HG02981 (cell line): ENCODE measurements around the gene YTHDF1.
"Not testable (repeated sequence)": the region's sequence is repeated elsewhere in the genome, so short reads cannot be mapped to it uniquely, and the experiment has no call there.

Source experiments
- ATAC-seq: cut with Tn5 transposase; IDR thresholded peaks from one replicate; pipeline ENCODE4 v1.9.1; 2021; ENCODE audit warnings: mild to moderate bottlenecking, moderate library complexity; ENCODE audit not compliant: unreplicated experiment

YTHDF1 gene

DNA sequence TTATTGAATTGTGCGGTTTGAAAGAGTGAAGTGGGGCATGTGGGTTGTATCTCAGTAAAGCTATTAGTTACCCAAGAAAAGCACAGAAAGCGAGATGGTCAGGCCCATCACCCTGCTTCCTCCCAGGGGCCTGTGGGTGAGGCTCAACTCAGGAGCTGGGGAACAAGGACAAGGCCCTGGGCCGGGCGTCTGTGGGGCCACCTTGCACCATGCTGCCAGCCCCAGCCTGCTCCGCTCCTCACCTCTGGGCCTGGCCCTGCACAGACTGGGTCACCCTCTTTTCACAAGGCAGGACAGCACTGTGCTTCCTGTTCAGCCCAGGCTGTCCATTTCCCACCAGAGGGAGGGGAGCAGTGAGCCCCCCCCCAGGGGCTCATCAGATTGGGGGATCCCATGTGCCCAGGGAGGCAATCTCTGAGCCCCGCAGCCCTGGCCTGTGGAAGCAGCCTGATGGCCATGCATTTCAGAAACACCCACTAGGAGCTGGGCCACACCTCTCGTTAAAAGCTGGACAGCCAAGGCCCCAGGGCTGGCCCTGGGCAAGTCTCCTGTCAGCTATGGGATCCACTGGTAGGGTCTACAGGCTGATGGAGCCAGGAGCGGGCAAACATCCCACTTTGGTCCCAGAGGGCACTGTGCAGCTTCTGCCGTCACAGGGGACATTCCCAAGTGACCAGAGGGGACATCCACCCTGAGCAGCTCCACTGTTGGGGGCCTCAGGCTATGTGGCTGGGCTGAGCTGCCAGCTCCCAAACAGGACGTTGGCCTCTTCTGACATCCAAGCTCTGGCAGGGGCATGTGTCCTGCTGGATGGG, 55.9 kb downstream of the YTHDF1 start:
- ATAC-seq: no peak

DNA sequence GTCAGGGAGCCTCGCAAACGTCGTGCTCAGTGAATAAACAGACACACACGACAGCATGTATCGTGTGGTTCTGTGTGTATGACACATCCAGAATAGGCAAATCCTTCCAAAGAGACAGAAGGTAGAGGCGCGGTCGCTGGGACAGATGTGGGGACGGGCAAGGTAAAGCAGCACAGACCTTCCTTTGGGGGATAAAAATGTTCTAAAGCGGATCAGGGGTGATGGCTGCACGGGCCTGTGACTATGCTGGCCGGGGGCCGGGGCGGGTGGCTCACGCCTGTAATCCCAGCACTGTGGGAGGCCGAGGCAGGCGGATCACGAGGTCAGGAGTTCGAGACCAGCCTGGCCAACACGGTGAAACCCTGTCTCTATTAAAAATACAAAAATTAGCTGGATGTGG, 56.7 kb downstream of the YTHDF1 start:
- ATAC-seq: not testable (repeated sequence)

DNA sequence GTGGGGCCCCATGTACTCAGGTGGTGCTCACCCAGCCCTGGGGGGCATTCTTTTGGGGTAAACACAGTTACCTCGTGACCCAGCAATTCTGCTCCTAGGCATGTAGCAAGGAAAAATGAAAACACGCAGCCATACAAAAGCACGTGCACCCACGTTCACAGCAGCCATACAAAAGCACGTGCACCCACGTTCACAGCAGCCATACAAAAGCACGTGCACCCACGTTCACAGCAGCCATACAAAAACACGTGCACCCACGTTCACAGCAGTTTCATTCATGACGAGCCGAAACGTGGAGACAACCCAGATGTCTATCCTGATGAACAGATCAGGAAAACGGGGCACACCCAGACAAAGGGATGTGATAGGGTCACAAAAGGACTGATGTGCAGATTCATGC, 57.1 kb downstream of the YTHDF1 start:
- ATAC-seq: no peak

DNA sequence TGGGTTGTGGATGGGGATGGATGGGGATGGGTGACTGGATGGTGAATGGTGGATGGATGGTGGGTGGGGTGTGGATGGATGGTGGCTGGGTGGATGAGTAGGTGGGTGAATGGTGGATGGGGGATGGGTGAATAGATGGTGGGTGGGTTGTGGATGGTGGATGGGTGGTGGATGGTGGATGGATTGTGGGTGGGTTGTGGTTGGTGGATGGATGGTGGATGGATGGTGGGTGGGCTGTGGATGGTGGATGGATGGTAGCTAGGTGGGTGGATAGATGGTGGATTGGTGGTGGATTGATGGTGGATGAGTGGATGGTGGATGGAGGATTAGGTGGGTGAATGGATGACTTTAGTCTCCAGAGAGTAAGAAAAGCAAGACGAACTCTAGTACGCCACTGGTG, 57.6 kb downstream of the YTHDF1 start:
- ATAC-seq: no peak

DNA sequence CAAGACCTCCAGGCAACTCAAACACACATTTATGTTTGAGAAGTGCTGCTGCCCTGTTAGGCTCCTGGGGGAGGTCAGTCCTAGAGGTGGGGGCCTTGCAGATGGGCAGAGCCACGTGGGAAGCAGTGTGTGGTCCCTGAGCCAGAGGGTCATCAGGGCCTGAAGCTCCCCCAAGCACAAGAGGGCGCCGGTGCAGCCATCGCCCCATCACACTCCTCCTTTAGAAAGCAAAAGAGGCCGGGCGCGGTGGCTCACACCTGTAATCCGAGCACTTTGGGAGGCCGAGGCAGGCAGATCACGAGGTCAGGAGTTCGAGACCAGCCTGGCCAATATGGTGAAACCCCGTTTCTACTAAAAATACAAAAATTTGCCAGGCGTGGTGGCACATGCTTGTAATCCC, 58.5 kb downstream of the YTHDF1 start:
- ATAC-seq: not testable (repeated sequence)

DNA sequence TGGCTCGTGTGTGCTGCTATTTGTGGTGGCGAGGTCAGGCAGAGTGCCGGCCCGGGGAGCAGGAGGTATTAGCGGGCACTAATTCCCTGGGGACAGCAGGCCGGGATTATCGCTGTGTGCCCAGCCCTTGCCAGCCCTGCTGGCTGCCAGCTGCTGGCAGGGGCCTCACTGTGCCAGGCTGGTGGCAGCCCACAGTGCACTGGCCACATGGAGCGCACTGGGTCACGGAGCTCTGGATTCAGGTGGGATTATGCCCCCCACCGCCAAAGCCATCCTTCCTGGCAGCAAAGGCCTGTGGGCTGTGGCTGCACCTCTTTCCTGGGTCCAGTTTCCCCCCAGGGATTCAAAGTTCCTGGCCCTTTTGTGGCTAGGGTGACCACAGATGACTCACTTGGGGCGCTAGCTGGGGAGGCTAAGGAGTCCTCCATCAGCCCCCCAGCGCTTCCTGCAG, 59.7 kb downstream of the YTHDF1 start:
- ATAC-seq: no peak

DNA sequence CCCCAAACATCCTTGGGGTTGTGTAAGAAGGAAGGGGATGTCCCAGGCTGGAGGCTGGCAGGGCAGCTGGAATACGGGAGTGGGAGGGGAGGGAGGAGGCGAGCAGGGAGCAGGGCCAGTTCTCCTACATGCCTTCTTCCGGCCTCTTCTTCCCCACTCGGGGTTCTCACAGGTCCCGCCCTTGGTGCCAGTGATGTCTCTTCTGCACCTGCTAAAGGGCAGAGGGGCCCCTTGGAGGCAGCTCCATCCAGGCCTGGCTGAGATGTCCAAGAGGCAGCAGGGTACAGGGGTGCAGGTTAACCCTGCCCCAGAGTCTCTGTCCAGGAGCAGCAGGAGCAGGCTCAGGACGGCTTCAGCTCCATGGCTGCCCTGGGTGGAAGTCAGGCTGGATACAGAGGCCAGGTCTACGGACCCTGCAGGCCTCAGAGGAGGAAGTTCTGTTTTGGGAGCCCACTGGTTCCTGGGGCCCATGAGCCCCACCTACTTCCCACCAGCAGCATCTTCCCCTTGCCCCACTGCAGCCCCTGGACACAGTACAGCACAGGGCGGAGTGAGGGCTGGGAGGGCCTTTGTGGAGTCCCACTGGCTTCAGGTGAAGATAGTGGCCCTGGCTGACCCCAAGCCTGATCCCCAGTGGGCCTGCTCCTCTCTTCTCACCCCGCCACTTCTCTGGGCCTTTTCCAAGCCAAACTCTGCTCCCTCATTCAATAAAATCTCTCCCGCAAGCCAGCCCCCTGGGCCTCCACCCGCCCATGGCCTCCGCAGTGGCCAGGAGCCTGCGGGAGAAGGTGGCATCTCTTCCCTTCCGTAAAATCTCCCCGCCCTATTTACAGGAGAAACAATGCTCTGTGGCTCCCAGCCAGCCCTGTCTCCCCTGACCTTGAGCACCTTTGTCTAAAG, 60.4 kb downstream of the YTHDF1 start:
- no peak for ATAC-seq

DNA sequence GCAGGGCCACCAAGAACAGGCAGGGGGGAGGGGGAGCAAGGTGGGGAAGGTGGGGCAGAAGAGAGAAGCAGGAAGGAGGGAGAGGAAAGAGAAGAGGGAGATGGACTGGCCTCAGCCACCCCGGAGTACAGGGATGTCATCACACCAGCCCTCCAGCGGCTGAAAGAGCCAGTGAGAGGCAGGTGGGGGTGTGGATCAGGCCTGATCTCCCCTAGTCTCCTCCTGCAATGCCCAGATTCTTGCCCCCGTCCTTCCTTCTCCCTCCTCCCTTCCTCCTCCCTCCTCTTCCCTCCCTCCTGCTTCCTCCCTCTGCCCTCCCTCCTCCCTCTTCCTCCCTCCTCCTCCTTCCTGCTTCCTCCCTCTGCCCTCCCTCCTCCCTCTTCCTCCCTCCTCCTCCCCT, 61.5 kb downstream of the YTHDF1 start:
- no peak for ATAC-seq

DNA sequence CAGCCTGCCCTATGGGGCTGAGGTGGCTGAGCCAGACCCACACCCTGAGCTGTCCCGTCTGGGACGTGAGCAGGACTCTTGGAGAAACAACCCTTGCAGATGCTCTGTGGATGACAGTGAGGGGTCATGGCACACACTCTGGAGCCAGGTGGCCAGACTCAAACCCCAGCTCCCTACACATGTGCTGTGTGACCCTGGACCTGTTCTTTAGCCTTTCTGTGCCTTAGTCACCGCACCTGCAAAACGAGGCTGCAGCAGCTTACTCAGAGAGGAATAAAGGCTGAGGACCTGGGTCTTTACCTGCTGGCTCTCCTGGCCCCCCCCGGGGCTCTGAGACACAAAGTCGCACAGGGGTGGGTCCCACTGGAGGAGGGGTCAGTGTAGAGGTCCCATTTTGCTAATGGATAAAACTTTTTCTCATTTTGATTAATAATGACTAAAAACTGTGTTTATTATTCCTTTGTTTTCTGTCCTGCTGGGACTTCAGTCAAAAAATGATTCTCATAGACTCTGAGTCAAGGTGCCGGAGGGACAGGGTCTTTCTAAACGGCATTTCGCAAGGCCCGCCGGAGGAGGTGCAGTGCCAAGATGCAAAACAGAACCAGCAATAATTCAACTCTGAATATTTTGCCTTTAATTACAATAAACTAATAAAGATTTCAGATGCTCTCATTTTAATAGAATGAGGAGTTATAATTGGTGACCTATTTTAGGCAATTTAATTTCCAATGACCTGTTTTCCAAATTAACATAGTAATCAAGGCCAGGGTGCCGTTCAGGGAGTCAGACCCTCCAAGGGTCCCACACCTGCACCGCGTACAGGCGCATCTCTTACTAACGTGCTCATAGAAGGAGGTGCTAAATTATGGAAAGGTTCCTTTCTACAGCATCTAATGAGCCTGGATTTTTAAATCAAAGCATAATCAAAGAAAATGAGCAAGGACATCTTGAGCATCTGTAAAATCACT, 62.4 kb downstream of the YTHDF1 start:
- ATAC-seq: no peak

DNA sequence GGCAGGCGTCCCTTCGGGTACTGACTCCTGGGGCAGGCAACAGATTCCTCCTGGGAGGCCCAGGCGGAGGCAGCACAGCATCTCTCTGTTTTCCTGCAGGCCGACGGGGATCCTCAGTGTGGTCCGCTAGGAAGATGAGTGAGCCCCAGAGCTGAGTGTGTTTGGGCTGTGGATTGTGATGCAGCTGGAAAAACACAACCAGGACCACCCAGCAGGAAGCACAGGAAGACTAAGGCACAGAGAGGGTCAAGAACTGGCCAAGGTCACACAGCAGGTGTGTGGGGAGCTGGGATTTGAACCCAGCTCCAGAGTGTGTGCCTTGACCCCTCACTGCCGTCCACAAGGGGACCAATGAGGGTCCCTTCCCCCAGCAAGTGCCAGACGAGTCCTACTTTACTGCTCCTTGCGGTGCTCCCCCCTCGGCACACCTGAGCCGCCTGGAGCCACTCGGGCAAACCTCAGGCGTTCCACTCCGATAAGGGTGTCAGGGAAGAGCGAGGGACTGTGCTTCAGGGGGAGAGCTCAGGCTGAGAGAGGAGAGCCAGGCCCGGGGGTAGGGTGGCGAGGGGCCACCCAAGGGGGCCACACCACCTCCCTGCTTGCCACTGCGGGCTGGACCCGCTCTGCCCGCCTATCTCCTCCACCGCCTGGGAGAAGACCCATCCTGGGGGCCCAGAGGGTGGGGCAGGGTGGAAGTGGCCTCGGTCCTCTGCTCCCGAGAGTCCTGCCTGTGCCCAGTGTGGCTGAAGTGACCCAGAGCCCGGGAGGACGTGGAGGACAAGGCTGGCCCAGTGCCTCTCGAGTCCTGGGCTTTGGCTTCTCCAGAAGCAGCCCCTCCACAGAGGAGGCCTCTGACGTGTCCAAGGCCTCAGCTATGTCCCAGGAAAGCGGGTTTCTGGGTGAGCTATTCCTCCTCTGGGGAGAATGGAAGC, 63.3 kb downstream of the YTHDF1 start:
- no peak for ATAC-seq

DNA sequence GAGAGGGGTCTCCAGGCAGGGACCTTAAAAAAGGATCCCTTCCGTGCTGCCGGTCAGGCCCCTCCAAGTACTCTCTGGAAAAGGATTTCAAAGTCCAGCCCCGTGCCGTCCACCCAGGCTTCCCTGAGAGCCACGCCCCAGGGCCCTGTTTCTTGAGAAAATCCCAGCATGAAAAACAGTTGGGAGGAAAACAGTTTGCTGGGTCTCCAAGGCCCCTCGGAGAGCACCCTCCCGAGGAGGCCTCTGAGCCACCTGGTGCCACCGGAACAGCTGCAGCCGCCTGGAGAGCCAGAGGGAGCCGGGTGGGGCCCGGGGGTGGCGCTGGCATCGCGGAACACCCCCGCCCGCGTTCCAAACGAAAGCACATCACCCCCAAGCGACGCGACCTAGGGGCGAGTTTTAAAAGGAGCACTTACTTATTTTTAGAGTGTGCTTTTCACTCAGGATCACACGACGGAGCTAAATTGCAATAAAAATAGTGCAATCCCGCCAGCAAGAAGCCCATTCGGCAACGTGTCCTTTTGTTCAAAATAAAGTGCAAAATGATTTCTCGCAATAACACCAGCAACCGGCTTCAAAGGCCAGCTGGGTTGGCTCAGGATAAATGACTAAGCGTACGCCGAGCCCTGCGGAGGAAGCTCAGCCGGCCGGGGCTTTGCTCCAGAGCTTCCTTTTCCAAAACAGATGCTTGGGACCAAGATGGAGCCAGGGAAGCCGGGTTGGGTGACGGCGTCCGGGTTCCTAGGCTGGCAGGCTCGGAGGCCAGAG, 64.2 kb downstream of the YTHDF1 start:
- no peak for ATAC-seq

DNA sequence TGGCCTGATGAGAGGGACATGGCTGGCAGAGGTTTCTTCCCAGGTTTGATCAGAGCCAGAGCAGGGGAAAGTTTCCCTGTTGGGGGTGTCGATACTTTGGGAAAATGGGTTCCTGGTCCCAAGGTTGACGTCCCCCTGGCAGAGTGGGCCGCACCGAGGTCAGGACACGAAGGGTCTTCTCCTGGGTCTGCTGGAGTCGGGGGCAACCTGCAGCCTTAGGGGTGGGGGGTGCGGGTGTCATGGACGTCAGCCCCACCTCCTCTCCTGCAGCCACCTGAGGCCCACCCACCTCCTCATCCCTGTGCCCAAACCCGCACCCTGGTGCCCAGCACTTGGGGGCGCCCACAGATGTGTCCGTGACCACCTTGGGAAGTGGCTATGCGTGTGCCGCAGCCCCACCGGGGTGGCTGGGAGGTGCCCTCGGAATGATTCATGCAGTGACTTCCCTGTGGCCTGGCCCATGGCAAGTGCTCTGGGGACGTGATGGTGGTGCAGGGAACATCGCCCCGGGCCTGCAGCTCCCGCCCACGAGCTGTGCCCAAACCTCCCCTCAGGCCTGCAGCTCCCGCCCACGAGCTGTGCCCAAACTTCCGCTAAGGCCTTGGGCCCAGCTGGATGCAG, 64.9 kb downstream of the YTHDF1 start:
- ATAC-seq: no peak

DNA sequence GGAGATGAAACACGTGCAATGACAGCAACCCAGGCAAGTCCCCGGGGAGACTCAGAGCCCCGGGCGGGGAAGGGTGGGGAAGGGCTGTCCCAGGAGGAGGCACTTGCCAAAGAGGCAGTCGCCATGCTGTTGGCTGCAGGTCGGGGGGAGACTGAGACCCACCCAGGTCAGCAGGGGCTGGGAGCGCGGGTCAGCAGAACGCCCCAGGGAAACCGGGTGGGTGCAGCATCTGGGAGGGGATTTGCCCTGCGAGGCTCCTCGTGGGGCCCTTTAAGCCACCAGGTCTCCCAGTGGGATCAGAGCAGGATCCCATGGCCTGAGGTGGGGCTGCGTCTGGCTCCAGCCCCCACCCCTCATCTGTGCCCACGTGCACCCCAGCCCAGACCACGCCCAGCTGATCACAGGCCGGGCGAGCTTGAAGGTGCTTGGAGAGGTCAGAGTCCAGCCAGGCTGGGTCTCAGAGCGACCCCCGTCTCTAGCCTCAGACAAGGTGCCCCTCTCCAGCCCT, 65.5 kb downstream of the YTHDF1 start:
- ATAC-seq: no peak

DNA sequence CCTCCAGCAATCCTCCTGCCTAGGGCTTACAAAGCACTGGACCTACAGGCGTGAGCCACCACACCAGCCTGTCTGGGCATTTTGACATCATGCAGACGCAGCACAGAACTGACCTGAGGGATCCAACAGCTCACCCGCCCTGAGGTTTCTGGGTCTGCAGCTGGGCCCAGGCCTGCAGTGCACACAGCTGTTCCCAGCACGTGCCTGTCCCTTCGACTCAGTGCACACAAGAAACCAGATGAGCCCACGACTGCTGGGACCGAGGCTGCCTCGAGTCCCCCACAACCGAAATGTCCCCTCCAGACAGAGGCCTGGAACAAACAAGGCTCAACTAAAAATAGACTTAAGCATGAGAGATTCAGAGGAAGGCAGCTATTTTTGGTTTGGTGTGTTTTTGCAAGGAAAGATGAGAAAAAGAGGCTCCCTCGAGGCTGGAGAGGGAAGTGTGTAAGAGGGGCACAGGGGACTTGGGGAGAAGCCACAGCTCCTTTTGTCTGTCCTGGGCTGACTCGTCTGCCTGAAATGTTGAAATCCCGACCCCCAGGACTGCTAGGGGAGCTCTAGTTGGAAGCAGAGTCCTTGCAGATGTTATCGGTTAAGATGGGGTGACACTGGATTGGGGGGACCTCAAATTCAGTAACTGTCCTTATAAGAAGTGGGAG, 66.3 kb downstream of the YTHDF1 start:
- no peak for ATAC-seq

DNA sequence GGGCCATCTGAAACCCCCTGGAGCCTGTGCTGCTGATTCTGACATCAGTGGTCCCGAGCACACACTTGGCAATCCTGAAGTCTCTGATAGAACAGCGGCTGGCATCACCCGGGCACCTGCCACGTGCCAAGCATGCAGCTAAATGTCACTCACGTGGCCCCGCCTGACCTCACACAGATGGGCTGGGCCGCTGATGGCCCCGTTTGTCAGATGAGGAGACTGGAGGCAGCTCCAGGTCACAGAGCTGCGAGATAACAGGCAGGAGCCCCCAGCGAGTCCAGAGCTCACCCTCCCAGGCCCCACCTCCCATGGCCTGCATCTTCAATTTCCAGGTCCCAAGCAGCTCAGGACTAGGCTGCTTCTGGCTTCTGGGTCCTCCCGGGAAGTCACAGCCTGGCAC, 67.2 kb downstream of the YTHDF1 start:
- no peak for ATAC-seq

DNA sequence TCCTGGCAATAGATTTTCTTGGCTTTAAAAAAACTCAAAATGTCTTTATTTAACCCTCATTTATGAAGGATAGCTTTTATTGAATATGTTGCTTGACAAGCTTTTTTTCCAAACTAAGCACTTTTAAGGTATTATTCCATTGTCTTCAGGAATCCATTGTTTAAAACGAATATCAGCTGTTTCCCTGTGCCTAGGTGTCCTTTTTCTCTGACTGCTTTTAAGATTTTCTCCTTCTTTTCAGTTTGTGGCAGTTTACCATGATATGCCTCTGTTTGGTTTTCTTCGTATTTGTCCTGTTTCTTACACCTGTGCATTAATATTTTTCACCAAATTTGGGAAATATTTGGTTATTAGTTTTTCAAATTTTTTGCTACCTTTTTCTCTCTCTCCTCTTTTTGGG, 68.4 kb downstream of the YTHDF1 start:
- no peak for ATAC-seq
